ENCODE measurements around the gene TWNK.

TWNK gene

GRCh38 chr10:100998183-100998990 lies 11.0 kb downstream of the TWNK start:
- DNase-seq, result peak; percentile 92 to 95

- peak; percentile 61 to 79 for DNase-seq
Observed at GRCh38 chr10:100998991-100999741, 11.8 kb downstream of the TWNK start.

GRCh38 chr10:100999742-101000126 lies 12.4 kb downstream of the TWNK start, which contains the start of gene LZTS2:
Gene LZTS2, plus strand, starts transcription at chr10:100999808. Its CDS starts 2,731 bp downstream, at chr10:101002539.
- peak in 1 of 2 donors; percentile 76 for DNase-seq

GRCh38 chr10:101000127-101000914 lies 13.0 kb downstream of the TWNK start:
- DNase-seq, result no peak

GRCh38 chr10:101000915-101001658 lies 13.7 kb downstream of the TWNK start:
- DNase-seq, result peak; percentile 60 to 61

GRCh38 chr10:101001659-101002035 lies 14.3 kb downstream of the TWNK start:
- DNase-seq, result no peak

GRCh38 chr10:101002456-101002855 lies 15.1 kb downstream of the TWNK start:
- DNase-seq, result no peak

GRCh38 chr10:101003639-101004206 lies 16.4 kb downstream of the TWNK start:
- no peak for DNase-seq

- no peak for DNase-seq
Observed at GRCh38 chr10:101005361-101005760, 18.0 kb downstream of the TWNK start.

- DNase-seq, result no peak
Observed at GRCh38 chr10:101005869-101006567, 18.7 kb downstream of the TWNK start.

- peak in 1 of 2 donors; percentile 29 for DNase-seq
Observed at GRCh38 chr10:101006593-101007098, 19.3 kb downstream of the TWNK start.

- DNase-seq, result no peak
Observed at GRCh38 chr10:101007099-101007711, 19.9 kb downstream of the TWNK start.

GRCh38 chr10:101007915-101008822 lies 20.8 kb downstream of the TWNK start:
- peak; percentile 10 to 55 for DNase-seq

GRCh38 chr10:101008823-101009423 lies 21.6 kb downstream of the TWNK start:
- peak; percentile 72 to 76 for DNase-seq

- no peak for DNase-seq
Observed at GRCh38 chr10:101010329-101010728, 23.0 kb downstream of the TWNK start.

- DNase-seq, result no peak
Observed at GRCh38 chr10:101011517-101012423, 24.4 kb downstream of the TWNK start.

- DNase-seq, result peak; percentile 94 to 95
Observed at GRCh38 chr10:101012525-101013364, 25.4 kb downstream of the TWNK start.
